ENCODE results near the gene ZBTB18. TPM values are rescaled to one million over a fixed set of nuclear protein-coding genes. Genes with fewer than 3 reads are reported as not detected.

ZBTB18 gene
- total RNA-seq, 1 donor from 2014 or later: 213 TPM

DNA sequence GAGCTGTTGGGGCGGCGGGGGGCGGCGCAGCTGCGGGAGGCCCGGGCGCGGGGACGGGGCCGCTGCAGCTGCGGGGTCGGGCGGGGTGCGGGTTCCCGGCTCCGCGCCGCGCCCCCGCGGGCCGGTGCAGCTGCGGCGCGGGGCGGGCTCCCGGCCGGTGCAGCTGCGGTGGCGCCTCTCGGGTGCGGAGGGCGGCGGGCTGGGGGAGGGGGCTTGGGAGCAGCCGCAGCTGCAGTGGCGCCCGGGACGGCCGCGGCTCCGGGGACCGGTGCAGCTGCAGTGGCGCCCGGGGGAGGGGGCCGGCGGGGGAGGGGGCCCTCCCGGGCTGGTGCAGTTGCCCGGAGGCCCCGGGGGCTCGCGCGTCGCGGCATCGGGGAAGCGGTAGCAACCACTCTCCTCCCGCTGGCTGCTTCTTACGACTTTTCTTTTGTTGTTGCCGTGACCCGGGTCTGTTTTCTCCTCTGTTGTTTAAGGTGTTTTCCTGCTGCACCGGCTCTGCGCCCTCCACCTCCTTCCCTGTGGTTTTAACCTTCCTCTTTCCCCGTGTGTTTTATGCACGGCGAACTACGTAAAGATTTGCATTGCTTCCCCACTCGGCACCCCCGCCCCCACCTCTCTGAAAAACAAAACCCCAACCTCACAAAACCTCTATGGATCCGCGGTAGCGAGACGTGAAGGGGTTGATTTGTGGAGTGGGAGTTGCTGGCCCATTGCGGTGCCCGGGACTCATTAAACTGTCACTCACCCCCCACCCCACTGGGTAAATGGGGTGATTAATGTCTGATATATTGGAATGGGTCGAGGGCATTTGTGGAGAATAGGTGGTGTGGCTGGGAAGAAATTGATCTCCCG, 1.7 kb upstream of the ZBTB18 start:
- no peak overlapping the region for H3K27ac Mint-ChIP-seq (ENCODE audit: unreplicated experiment)
- H3K4me1 Mint-ChIP-seq (ENCODE audit: low read depth, unreplicated experiment): peaks cover 3% of the 10 kb centered on the region
- peaks cover 6% of the 10 kb centered on the region for H3K27me3 Mint-ChIP-seq (ENCODE audit: unreplicated experiment)
- DNase-seq: peak; percentile 82
- peaks cover 8% of the 10 kb centered on the region for H3K9me3 Mint-ChIP-seq (ENCODE audit: unreplicated experiment)
- TF ChIP-seq CTCF (IDR thresholded peaks at IDR 0.05; ENCODE audit: partially characterized antibody, unreplicated experiment): no peak
- no peak overlapping the region for H3K4me3 Mint-ChIP-seq (ENCODE audit: unreplicated experiment)
- H3K36me3 Mint-ChIP-seq (ENCODE audit: unreplicated experiment): peaks cover 11% of the 10 kb centered on the region

- Mint-ChIP-seq H3K27ac (ENCODE audit: unreplicated experiment) (no peak overlapping the region), H3K36me3 (ENCODE audit: unreplicated experiment) (peaks cover 11% of the 10 kb centered on the region), H3K4me1 (ENCODE audit: low read depth, unreplicated experiment) (peaks cover 5% of the 10 kb centered on the region), H3K4me3 (ENCODE audit: unreplicated experiment) (no peak overlapping the region), H3K9me3 (ENCODE audit: unreplicated experiment) (peaks cover 8% of the 10 kb centered on the region), H3K27me3 (ENCODE audit: unreplicated experiment) (peaks cover 6% of the 10 kb centered on the region)
- DNase-seq: no peak
- TF ChIP-seq CTCF (IDR thresholded peaks at IDR 0.05; ENCODE audit: partially characterized antibody, unreplicated experiment): no peak
Observed at GRCh38 chr1:244050014-244050834, 859 bp upstream of the ZBTB18 start.

DNA sequence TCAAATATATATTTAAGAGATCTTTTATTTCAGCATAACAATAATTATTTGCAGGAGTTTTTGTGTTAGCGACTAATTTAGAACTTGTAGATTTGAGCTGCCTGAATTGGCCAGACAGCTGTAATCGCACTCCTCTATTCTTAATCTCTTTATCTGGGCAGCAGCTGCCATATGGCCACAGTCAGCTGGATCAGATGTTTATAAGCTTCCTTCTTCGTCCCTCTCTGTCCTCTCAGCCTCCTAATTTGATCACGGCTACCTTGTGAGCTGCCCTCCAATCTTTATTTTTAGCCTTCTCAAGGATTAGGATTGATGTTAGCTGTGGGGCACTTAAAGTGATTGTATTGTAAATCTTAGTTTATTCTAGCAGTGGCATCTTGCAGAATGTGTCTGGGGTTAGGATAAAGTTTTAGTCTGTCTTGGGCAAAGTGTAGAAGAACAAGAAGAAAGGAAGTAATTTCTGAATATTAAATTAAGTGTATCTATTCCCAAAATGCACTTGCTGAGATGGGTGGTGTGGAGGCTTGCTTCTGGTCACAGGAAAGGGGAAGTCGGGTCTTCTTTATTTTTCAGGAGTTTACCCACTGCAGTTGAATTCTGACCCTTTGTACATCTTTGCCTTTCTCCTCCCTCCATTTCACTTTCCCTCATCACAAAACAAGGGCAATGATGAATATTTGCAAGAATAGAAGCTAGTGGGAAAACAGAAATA, 1.1 kb downstream of the ZBTB18 start:
- peaks cover 8% of the 10 kb centered on the region for H3K9me3 Mint-ChIP-seq (ENCODE audit: unreplicated experiment)
- no peak for TF ChIP-seq CTCF (IDR thresholded peaks at IDR 0.05; ENCODE audit: partially characterized antibody, unreplicated experiment)
- no peak overlapping the region for H3K4me3 Mint-ChIP-seq (ENCODE audit: unreplicated experiment)
- DNase-seq: peak; percentile 60
- H3K36me3 Mint-ChIP-seq (ENCODE audit: unreplicated experiment): peaks cover 11% of the 10 kb centered on the region
- peaks cover 4% of the 10 kb centered on the region for H3K27me3 Mint-ChIP-seq (ENCODE audit: unreplicated experiment)
- H3K4me1 Mint-ChIP-seq (ENCODE audit: low read depth, unreplicated experiment): peaks cover 6% of the 10 kb centered on the region
- no peak overlapping the region for H3K27ac Mint-ChIP-seq (ENCODE audit: unreplicated experiment)

- no peak for DNase-seq
- Mint-ChIP-seq H3K9me3 (ENCODE audit: unreplicated experiment) (peaks cover 7% of the 10 kb centered on the region), H3K27ac (ENCODE audit: unreplicated experiment) (no peak overlapping the region), H3K4me1 (ENCODE audit: low read depth, unreplicated experiment) (peaks cover 11% of the 10 kb centered on the region), H3K4me3 (ENCODE audit: unreplicated experiment) (no peak overlapping the region), H3K36me3 (ENCODE audit: unreplicated experiment) (peaks cover 11% of the 10 kb centered on the region), H3K27me3 (ENCODE audit: unreplicated experiment) (peaks cover 2% of the 10 kb centered on the region)
- no peak for TF ChIP-seq CTCF (IDR thresholded peaks at IDR 0.05; ENCODE audit: partially characterized antibody, unreplicated experiment)
Observed at GRCh38 chr1:244052728-244053312, 1.7 kb downstream of the ZBTB18 start.

Data from glutamatergic neuron (in vitro differentiated cells).